B cell (primary cell): ENCODE results near the gene LRRC36. TPM values are rescaled to one million over a fixed set of nuclear protein-coding genes. Genes with fewer than 3 reads are reported as not detected.

Source experiments
- ATAC-seq: fragments of 200-7000 bp; cut with Tn5 transposase; one replicate; pipeline ENCODE4 v1.10.0; 2021; ENCODE audit warnings: low read depth, mild to moderate bottlenecking, moderate number of reproducible peaks, moderate library complexity
- CTCF ChIA-PET: fragments of 350-600 bp; sonication (Branson Sonifier 250); formaldehyde crosslinking; loops from one replicate; lab custom pipeline; 2021; ENCODE audit warnings: antibody characterized with exemption, inconsistent platforms; lab: Charles Lee
- POLR2A ChIA-PET: fragments of 350-600 bp; sonication (Branson Sonifier 250); formaldehyde crosslinking; loops from one replicate; lab custom pipeline; 2021; ENCODE audit warnings: antibody characterized with exemption; lab: Charles Lee
- DNase-seq: peaks from one replicate; pipeline ENCODE4 v3.0.0; 2013
- H2AFZ ChIP-seq: 2 replicates; pipeline ENCODE4 v1.6.1; 2012; ENCODE audit warnings: mild to moderate bottlenecking, low read depth, low read length; ENCODE audit not compliant: insufficient read depth, poor library complexity, severe bottlenecking
- H3K27ac ChIP-seq, 2 donors: 1 replicate in 1 of 2; 2 replicates in 1 of 2; pipeline ENCODE4 v1.5.1; 2012 to 2013; ENCODE audit warnings: low read length in 2 of 2, mild to moderate bottlenecking in 2 of 2, moderate library complexity in 1 of 2
- H3K27me3 ChIP-seq, 4 experiments: fragments of 200-600 bp in 1 of 4; sonication (generic) in 1 of 4; replicated peaks in 1 of 4; 1 replicate in 2 of 4; 2 replicates in 2 of 4; pipeline versions ENCODE4 v1.6.1 to v1.7.0; 2013 to 2016; ENCODE audit warnings: low read length in 3 of 4, mild to moderate bottlenecking in 2 of 4, mixed read lengths in 1 of 4, moderate library complexity in 1 of 4; ENCODE audit not compliant: insufficient read depth in 4 of 4, control insufficient read depth in 3 of 4; ENCODE audit errors: control extremely low read depth in 1 of 4
- H3K36me3 ChIP-seq, 2 experiments: replicated peaks in 1 of 2; 1 replicate in 1 of 2; 2 replicates in 1 of 2; pipeline versions ENCODE4 v1.6.1 to v1.7.1; 2013; ENCODE audit warnings: low read length in 1 of 2; ENCODE audit not compliant: insufficient read depth in 2 of 2, control insufficient read depth in 1 of 2; ENCODE audit errors: control extremely low read depth in 1 of 2, extremely low read depth in 1 of 2
- H3K4me1 ChIP-seq, 2 donors: fragments of 200-600 bp in 1 of 2; sonication (generic) in 1 of 2; 1 replicate in 1 of 2; 2 replicates in 1 of 2; pipeline versions ENCODE4 v1.5.1 to v1.6.1; 2013 to 2017; ENCODE audit warnings: low read length in 2 of 2; ENCODE audit not compliant: control insufficient read depth in 2 of 2, insufficient read depth in 2 of 2
- H3K4me2 ChIP-seq: replicated peaks from 2 replicates; pipeline ENCODE3; 2012; ENCODE audit warnings: mild to moderate bottlenecking, low read depth, low read length; ENCODE audit not compliant: poor library complexity, severe bottlenecking
- H3K4me3 ChIP-seq, 5 experiments: fragments of 200-600 bp in 1 of 5; sonication (generic) in 1 of 5; 1 replicate in 3 of 5; 2 replicates in 2 of 5; pipeline versions ENCODE4 v1.5.1 to v1.7.0; 2011 to 2016; ENCODE audit warnings: low read length in 4 of 5, mild to moderate bottlenecking in 4 of 5, low read depth in 2 of 5, control low read depth in 1 of 5, moderate library complexity in 1 of 5; ENCODE audit not compliant: insufficient read depth in 1 of 5; ENCODE audit errors: control extremely low read depth in 1 of 5, extremely low read depth in 1 of 5
- H3K79me2 ChIP-seq: fragments of 200-600 bp; sonication (generic); one replicate; pipeline ENCODE4 v1.6.0; 2016; ENCODE audit warnings: low read length; ENCODE audit not compliant: control insufficient read depth, insufficient read depth
- H3K9ac ChIP-seq: fragments of 200-600 bp; sonication (generic); 2 replicates; pipeline ENCODE4 v1.6.1; 2017; ENCODE audit warnings: mild to moderate bottlenecking, low read length, moderate library complexity
- H3K9me3 ChIP-seq, 3 donors: one replicate each; pipeline versions ENCODE4 v1.6.1 to v1.7.1; 2013; ENCODE audit warnings: low read length in 2 of 3; ENCODE audit not compliant: control insufficient read depth in 2 of 3, insufficient read depth in 1 of 3; ENCODE audit errors: control extremely low read depth in 1 of 3
- H4K20me1 ChIP-seq: 2 replicates; pipeline ENCODE4 v1.6.0; 2012; ENCODE audit warnings: mild to moderate bottlenecking, low read length; ENCODE audit not compliant: insufficient read depth, control insufficient read depth, poor library complexity, severe bottlenecking
- H3K27ac Mint-ChIP-seq: one replicate; pipeline ENCODE4 v1.8.0; 2021; ENCODE audit warnings: mixed read lengths
- H3K27me3 Mint-ChIP-seq: one replicate; pipeline ENCODE4 v1.8.0; 2021; ENCODE audit warnings: mixed read lengths
- H3K4me1 Mint-ChIP-seq: one replicate; pipeline ENCODE4 v1.8.0; 2021; ENCODE audit warnings: mixed read lengths
- H3K4me3 Mint-ChIP-seq: one replicate; pipeline ENCODE4 v1.8.0; 2021; ENCODE audit warnings: mixed read lengths
- H3K9me3 Mint-ChIP-seq: one replicate; pipeline ENCODE4 v1.8.0; 2022; ENCODE audit warnings: mixed read lengths; ENCODE audit not compliant: insufficient read depth
- EZH2 ChIP-seq: IDR thresholded peaks from 2 replicates; pipeline ENCODE4 v1.6.1; 2012; ENCODE audit warnings: borderline replicate concordance, low read depth, mild to moderate bottlenecking, moderate library complexity, low read length; ENCODE audit not compliant: insufficient read depth, poor library complexity, severe bottlenecking
- WGBS: methylation state at CpG from one replicate; pipeline ENCODE4 v1.1.5; 2013; ENCODE audit warnings: missing lambda C conversion rate; ENCODE audit not compliant: insufficient coverage; 5-methylcytosine and 5-hydroxymethylcytosine counted together
- intact Hi-C: fragments of 100-400 bp; cut with micrococcal nuclease; formaldehyde crosslinking; loops from one replicate; pipeline ENCODE4 v1.10.0; 2022
- polyA plus RNA-seq: library from polyadenylated mRNA; depleted of rRNA; stranded (reverse); fragments of >200 nt; gene quantifications from 2 replicates; pipeline ENCODE4 v1.2.3, GENCODE V29; 2012
- total RNA-seq, 2 donors: library from RNA; stranded (reverse); fragments of 120-200 nt in 1 of 2; gene quantifications; 1 replicate in 1 of 2; 2 replicates in 1 of 2; pipeline versions ENCODE4 v1.2.3 to v1.2.4, GENCODE V29; 2013 to 2022
- TF ChIP-seq, protein P1 (sequence below): fragments of 200-600 bp; IDR thresholded peaks from one replicate; pipeline ENCODE4 v1.8.0; 2022; ENCODE audit warnings: antibody characterized with exemption, mild to moderate bottlenecking

LRRC36 gene
- total and polyA plus RNA-seq, 2 donors (not counting 1 experiment from before 2014, with no cell fraction given): 0.98 TPM; not detected in 1

DNA sequence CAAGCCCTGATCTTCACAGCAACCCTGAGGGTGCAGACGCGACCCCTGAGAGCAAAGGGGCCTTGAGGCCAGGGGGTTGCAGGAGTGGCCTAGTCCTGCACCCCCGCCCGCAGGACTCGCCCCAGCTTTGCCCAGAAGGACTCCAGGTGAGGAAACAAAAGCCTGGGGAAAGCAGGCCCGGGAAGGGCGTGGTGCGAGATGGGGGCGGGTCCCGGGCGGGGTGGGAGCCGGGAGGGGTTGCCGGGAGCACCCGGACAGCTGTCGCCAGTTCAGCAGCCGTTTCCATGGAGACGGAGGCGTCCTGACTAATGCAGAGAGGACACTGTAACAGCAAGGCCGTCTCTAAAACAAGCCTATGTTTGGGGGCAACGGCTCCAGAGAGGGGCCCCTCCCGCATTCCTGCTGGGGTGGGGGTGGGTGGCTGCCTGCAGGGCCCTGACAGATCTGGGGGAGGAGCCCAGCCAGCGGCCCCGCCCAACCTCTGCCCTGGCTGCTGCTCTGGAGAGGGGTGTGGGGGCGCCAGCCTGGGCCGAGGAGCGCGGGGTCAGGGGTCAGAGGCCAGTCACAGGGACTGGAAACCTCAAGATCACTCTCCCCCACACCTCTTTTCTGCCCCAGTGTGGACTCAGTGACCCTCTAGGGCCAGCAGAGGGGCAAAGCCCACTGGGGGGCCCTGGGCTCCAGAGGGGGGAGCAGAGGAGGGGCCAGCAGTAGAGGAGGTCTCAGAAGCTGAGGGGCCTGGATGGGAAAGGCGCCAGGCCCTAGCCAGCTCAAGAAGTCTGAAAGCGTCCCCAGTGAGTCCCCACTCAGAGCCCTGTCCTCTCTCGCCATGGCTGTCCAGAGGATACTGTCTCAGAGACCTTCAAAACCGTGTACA, 69.8 kb downstream of the LRRC36 start:
- no peak overlapping the region for H3K9ac ChIP-seq

More for the DNA sequence above, 69.8 kb downstream of the LRRC36 start:
- Histone ChIP-seq H4K20me1 (no peaks in the 10 kb centered on the region), H3K9me3 (peaks cover 0 to 18% (median 0%) of the 10 kb centered on the region in 3 donors), H3K4me2 (no peak overlapping the region), H3K4me1 (peaks cover 28 to 30% of the 10 kb centered on the region in 2 donors), H3K4me3 (no peak overlapping the region), H3K36me3 (no peaks in the 10 kb centered on the region), H3K27ac (no peak overlapping the region), H3K79me2 (no peaks in the 10 kb centered on the region), H2AFZ (no peak overlapping the region), H3K27me3 (peaks cover 0 to 55% (median 31%) of the 10 kb centered on the region in 4 experiments)
- H3K27me3 Mint-ChIP-seq: peaks cover 27% of the 10 kb centered on the region
- CTCF ChIA-PET: interaction anchor here (1.0 kb wide), 1 partner anchor 136 kb away, joined by 3 read pairs; no protein-coding TSS in a partner anchor
- H3K9me3 Mint-ChIP-seq: no peaks in the 10 kb centered on the region
- DNase-seq (no peak), ATAC-seq (no peak)
- TF ChIP-seq, protein P1, sequence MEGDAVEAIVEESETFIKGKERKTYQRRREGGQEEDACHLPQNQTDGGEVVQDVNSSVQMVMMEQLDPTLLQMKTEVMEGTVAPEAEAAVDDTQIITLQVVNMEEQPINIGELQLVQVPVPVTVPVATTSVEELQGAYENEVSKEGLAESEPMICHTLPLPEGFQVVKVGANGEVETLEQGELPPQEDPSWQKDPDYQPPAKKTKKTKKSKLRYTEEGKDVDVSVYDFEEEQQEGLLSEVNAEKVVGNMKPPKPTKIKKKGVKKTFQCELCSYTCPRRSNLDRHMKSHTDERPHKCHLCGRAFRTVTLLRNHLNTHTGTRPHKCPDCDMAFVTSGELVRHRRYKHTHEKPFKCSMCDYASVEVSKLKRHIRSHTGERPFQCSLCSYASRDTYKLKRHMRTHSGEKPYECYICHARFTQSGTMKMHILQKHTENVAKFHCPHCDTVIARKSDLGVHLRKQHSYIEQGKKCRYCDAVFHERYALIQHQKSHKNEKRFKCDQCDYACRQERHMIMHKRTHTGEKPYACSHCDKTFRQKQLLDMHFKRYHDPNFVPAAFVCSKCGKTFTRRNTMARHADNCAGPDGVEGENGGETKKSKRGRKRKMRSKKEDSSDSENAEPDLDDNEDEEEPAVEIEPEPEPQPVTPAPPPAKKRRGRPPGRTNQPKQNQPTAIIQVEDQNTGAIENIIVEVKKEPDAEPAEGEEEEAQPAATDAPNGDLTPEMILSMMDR: no peak
- TF ChIP-seq EZH2: no peak
- intact Hi-C loops: loop anchor here (10.0 kb wide), 1 partner anchor 52 kb away; no protein-coding TSS in a partner anchor
- no peak overlapping the region for H3K27ac Mint-ChIP-seq
- H3K4me3 Mint-ChIP-seq: no peak overlapping the region
- 77% methylated on average over 28 of the region's 31 CpGs for WGBS
- H3K4me1 Mint-ChIP-seq: peaks cover 17% of the 10 kb centered on the region
- POLR2A ChIA-PET: interaction anchor here (0.6 kb wide), 1 partner anchor 38 kb away, joined by 5 read pairs; no protein-coding TSS in a partner anchor
